Central memory CD8-positive, alpha-beta T cell (primary cell): ENCODE results near the gene LRP1-AS.

Source experiments
- ATAC-seq: fragments of 150-1000 bp; cut with Tn5 transposase; replicated peaks from 2 replicates; pipeline ENCODE4 v1.10.0; 2022; ENCODE audit warnings: mild to moderate bottlenecking, moderate FRiP score, moderate number of reproducible peaks; ENCODE audit not compliant: poor library complexity, severe bottlenecking; ENCODE audit errors: extremely low read depth
- DNase-seq, 2 donors: peaks; one replicate each; pipeline ENCODE4 v3.0.0; 2021; ENCODE audit warnings: low spot score in 2 of 2
- H3K27ac Mint-ChIP-seq: one replicate; pipeline ENCODE4 v1.8.0; 2022; ENCODE audit warnings: low read depth, mild to moderate bottlenecking, moderate library complexity, mixed read lengths
- H3K27me3 Mint-ChIP-seq: one replicate; pipeline ENCODE4 v1.8.0; 2022; ENCODE audit warnings: mixed read lengths
- H3K36me3 Mint-ChIP-seq: one replicate; pipeline ENCODE4 v1.8.0; 2022; ENCODE audit warnings: mild to moderate bottlenecking, moderate library complexity, mixed read lengths; ENCODE audit not compliant: insufficient read depth
- H3K4me1 Mint-ChIP-seq: one replicate; pipeline ENCODE4 v1.8.0; 2022; ENCODE audit warnings: mixed read lengths
- H3K4me3 Mint-ChIP-seq: one replicate; pipeline ENCODE4 v1.8.0; 2022; ENCODE audit warnings: mild to moderate bottlenecking, moderate library complexity, mixed read lengths
- H3K9me3 Mint-ChIP-seq: one replicate; pipeline ENCODE4 v1.8.0; 2022; ENCODE audit warnings: mixed read lengths

The LRP1-AS gene

GRCh38 chr12:57101892-57102695, 45.3 kb downstream of the LRP1-AS start:
- Mint-ChIP-seq H3K27me3 (no peaks in the 10 kb centered on the region), H3K9me3 (no peaks in the 10 kb centered on the region), H3K4me1 (peaks cover 25% of the 10 kb centered on the region), H3K36me3 (peaks cover 42% of the 10 kb centered on the region), H3K4me3 (no peak overlapping the region), H3K27ac (peak overlapping the region; percentile 78)
- ATAC-seq (peak; percentile 24), DNase-seq (no peak)

GRCh38 chr12:57099766-57100165, 47.7 kb downstream of the LRP1-AS start:
- Mint-ChIP-seq H3K27me3 (no peaks in the 10 kb centered on the region), H3K4me3 (no peak overlapping the region), H3K27ac (peak overlapping the region; percentile 78), H3K9me3 (no peaks in the 10 kb centered on the region), H3K4me1 (peaks cover 22% of the 10 kb centered on the region), H3K36me3 (peaks cover 37% of the 10 kb centered on the region)
- no peak for ATAC-seq
- DNase-seq = no peak

GRCh38 chr12:57099047-57099714, 48.2 kb downstream of the LRP1-AS start:
- H3K4me1 Mint-ChIP-seq = peaks cover 26% of the 10 kb centered on the region
- H3K36me3 Mint-ChIP-seq = peaks cover 33% of the 10 kb centered on the region
- ATAC-seq = no peak

GRCh38 chr12:57098546-57098945, 48.9 kb downstream of the LRP1-AS start:
- no peak overlapping the region for H3K4me3 Mint-ChIP-seq
- H3K27me3 Mint-ChIP-seq = no peaks in the 10 kb centered on the region
- peak overlapping the region; percentile 78 for H3K27ac Mint-ChIP-seq
- peaks cover 31% of the 10 kb centered on the region for H3K4me1 Mint-ChIP-seq
- ATAC-seq (no peak), DNase-seq (no peak)
- H3K36me3 Mint-ChIP-seq = peaks cover 29% of the 10 kb centered on the region
- H3K9me3 Mint-ChIP-seq = no peaks in the 10 kb centered on the region

More at GRCh38 chr12:57099047-57099714, 48.2 kb downstream of the LRP1-AS start:
- H3K4me3 Mint-ChIP-seq = no peak overlapping the region
- H3K27ac Mint-ChIP-seq = peak overlapping the region; percentile 78
- H3K9me3 Mint-ChIP-seq = no peaks in the 10 kb centered on the region
- no peak for DNase-seq
- H3K27me3 Mint-ChIP-seq = no peaks in the 10 kb centered on the region

- Mint-ChIP-seq H3K9me3 (no peaks in the 10 kb centered on the region), H3K27ac (no peak overlapping the region), H3K4me1 (peaks cover 41% of the 10 kb centered on the region)
These were observed 49.9 kb downstream of the LRP1-AS start for GRCh38 chr12:57097554-57097835.

GRCh38 chr12:57096748-57097553, 50.5 kb downstream of the LRP1-AS start:
- H3K4me3 Mint-ChIP-seq = no peak overlapping the region
- H3K27me3 Mint-ChIP-seq = no peaks in the 10 kb centered on the region
- DNase-seq (no peak), ATAC-seq (no peak)
- H3K4me1 Mint-ChIP-seq = peaks cover 46% of the 10 kb centered on the region
- no peak overlapping the region for H3K27ac Mint-ChIP-seq
- H3K36me3 Mint-ChIP-seq = peaks cover 28% of the 10 kb centered on the region
- no peaks in the 10 kb centered on the region for H3K9me3 Mint-ChIP-seq

More at GRCh38 chr12:57097554-57097835, 49.9 kb downstream of the LRP1-AS start:
- ATAC-seq = no peak
- peaks cover 26% of the 10 kb centered on the region for H3K36me3 Mint-ChIP-seq
- no peak overlapping the region for H3K4me3 Mint-ChIP-seq
- DNase-seq = no peak
- no peaks in the 10 kb centered on the region for H3K27me3 Mint-ChIP-seq

- H3K9me3 Mint-ChIP-seq = no peaks in the 10 kb centered on the region
- peak overlapping the region; percentile 46 for H3K27ac Mint-ChIP-seq
- H3K4me3 Mint-ChIP-seq = no peak overlapping the region
- H3K4me1 Mint-ChIP-seq = peaks cover 49% of the 10 kb centered on the region
- peaks cover 22% of the 10 kb centered on the region for H3K36me3 Mint-ChIP-seq
- DNase-seq = no peak
- ATAC-seq = no peak
- no peaks in the 10 kb centered on the region for H3K27me3 Mint-ChIP-seq
These were observed 51.3 kb downstream of the LRP1-AS start for GRCh38 chr12:57096099-57096572.

- Mint-ChIP-seq H3K36me3 (peaks cover 22% of the 10 kb centered on the region), H3K4me1 (peaks cover 56% of the 10 kb centered on the region), H3K27ac (peak overlapping the region; percentile 69), H3K4me3 (no peak overlapping the region), H3K9me3 (no peaks in the 10 kb centered on the region), H3K27me3 (no peaks in the 10 kb centered on the region)
- ATAC-seq = no peak
- DNase-seq = no peak
These were observed 52.0 kb downstream of the LRP1-AS start for GRCh38 chr12:57095440-57095839.
